Right lobe of liver (tissue), 6 donors: ENCODE results near the gene SH3GLB2. TPM values are rescaled to one million over a fixed set of nuclear protein-coding genes. Genes with fewer than 3 reads are reported as not detected.

Source experiments
- ATAC-seq, 4 donors: fragments of 200-7000 bp; cut with Tn5 transposase; one replicate each; pipeline ENCODE4 v1.9.1; 2020; ENCODE audit warnings: mild to moderate bottlenecking in 4 of 4, moderate library complexity in 4 of 4
- DNase-seq, 3 donors: peaks; one replicate each; pipeline ENCODE4 v3.0.0-alpha.2; 2020
- H3K27ac ChIP-seq, 3 donors: fragments of 200-600 bp; one replicate each; pipeline ENCODE4 v1.8.0; 2022
- H3K27me3 ChIP-seq, 2 donors: fragments of 200-600 bp; one replicate each; pipeline ENCODE4 v1.8.0; 2022
- H3K36me3 ChIP-seq, 4 donors: fragments of 200-600 bp; sonication (generic) in 1 of 4; one replicate each; pipeline versions ENCODE4 v1.5.1 to v1.8.0; 2017 to 2022; ENCODE audit warnings: control low read depth in 1 of 4
- H3K4me1 ChIP-seq, 4 donors: fragments of 200-600 bp; sonication (generic) in 1 of 4; one replicate each; pipeline versions ENCODE4 v1.5.1 to v1.8.0; 2017 to 2022; ENCODE audit warnings: control low read depth in 1 of 4
- H3K4me3 ChIP-seq, 3 donors: fragments of 200-600 bp; one replicate each; pipeline ENCODE4 v1.8.0; 2022
- H3K9me3 ChIP-seq, 4 donors: fragments of 200-600 bp; sonication (generic) in 1 of 4; one replicate each; pipeline versions ENCODE4 v1.5.1 to v1.8.0; 2017 to 2022; ENCODE audit warnings: control low read depth in 1 of 4
- POLR2A ChIP-seq: fragments of 450-650 bp; IDR thresholded peaks from one replicate; pipeline ENCODE4 v1.6.1; 2017; ENCODE audit warnings: antibody characterized with exemption, mild to moderate bottlenecking
- WGBS: methylation state at CpG from one replicate; pipeline ENCODE4 v1.1.6; 2018; ENCODE audit warnings: low coverage, low lambda C conversion rate; ENCODE audit not compliant: insufficient coverage; ENCODE audit errors: missing lambda C conversion rate; 5-methylcytosine and 5-hydroxymethylcytosine counted together
- intact Hi-C, 2 donors: fragments of 100-400 bp; cut with DNase I; formaldehyde crosslinking; loops; one replicate each; pipeline versions ENCODE4 v1.11.2 to v1.14.1; 2022
- total RNA-seq, 6 experiments: library from RNA; depleted of rRNA in 2 of 6; stranded (reverse); fragments of >200 nt in 2 of 6; fragmentation: NEBNext Ultra II Directional in 3 of 6; extraction: Animal tissue kit (Norgen Biotek cat#: 25700) in 3 of 6; gene quantifications; one replicate each; pipeline versions ENCODE4 v1.1.0 to v1.2.4, GENCODE V29; 2016 to 2023
- TF ChIP-seq, protein P1 (sequence below), 4 donors: fragments of 200-600 bp in 3 of 4; fragments of 450-650 bp in 1 of 4; IDR thresholded peaks; one replicate each; pipeline versions ENCODE4 v1.5.1 to v1.8.0; 2016 to 2022; ENCODE audit warnings: antibody characterized with exemption in 4 of 4, mild to moderate bottlenecking in 2 of 4
- donor health status: DM: no; HTN: yes; CAD: no.
- donor health status: DM: no; HTN: no; CAD: no.
- donor health status: DM: no; HTN: no; CAD: no.
- donor health status: DM: no; HTN: yes; CAD: no.
- donor health status: DM: no; HTN: yes; CAD: no.

The SH3GLB2 gene
- total RNA-seq, 6 experiments from 2014 or later, result 23.7 to 28.3 (median 24.7) TPM

DNA sequence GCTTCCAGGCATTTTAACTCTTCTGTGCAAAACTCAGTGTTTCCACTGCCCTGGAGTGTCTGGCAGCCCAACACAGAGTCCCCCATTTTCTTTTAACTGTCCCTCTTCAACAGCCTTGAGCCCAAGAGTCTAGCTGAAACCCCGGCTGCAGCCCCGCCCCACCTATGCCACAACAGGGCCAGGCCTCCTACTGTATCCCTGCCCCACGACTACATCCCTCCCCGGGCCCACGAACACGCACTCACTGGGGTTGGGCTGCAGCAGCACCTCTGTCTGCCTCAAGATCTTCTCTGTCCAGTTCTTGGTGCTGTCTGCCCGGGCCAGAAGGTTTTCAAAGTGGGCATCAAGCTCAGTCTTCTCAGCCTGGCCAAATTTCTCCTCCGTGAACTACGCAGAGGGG lies 6.1 kb downstream of the SH3GLB2 start:
- H3K4me1 ChIP-seq, result peaks cover 0 to 2% (median 0%) of the 10 kb centered on the region in 4 donors

GRCh38 chr9:129021091-129021490 lies 7.0 kb downstream of the SH3GLB2 start:
- H3K36me3 ChIP-seq, result no peaks in the 10 kb centered on the region
- TF ChIP-seq, protein P1, sequence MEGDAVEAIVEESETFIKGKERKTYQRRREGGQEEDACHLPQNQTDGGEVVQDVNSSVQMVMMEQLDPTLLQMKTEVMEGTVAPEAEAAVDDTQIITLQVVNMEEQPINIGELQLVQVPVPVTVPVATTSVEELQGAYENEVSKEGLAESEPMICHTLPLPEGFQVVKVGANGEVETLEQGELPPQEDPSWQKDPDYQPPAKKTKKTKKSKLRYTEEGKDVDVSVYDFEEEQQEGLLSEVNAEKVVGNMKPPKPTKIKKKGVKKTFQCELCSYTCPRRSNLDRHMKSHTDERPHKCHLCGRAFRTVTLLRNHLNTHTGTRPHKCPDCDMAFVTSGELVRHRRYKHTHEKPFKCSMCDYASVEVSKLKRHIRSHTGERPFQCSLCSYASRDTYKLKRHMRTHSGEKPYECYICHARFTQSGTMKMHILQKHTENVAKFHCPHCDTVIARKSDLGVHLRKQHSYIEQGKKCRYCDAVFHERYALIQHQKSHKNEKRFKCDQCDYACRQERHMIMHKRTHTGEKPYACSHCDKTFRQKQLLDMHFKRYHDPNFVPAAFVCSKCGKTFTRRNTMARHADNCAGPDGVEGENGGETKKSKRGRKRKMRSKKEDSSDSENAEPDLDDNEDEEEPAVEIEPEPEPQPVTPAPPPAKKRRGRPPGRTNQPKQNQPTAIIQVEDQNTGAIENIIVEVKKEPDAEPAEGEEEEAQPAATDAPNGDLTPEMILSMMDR (IDR thresholded peaks at IDR 0.05), result no peak
- TF ChIP-seq POLR2A, result no peak
- no peaks in the 10 kb centered on the region for H3K9me3 ChIP-seq
- intact Hi-C loops, result no loop called here
- no peaks in the 10 kb centered on the region for H3K4me1 ChIP-seq
- no peaks in the 10 kb centered on the region for H3K27me3 ChIP-seq
- DNase-seq (no peak), ATAC-seq (peak in 2 of 4 donors; percentile 15 to 26)
- no peak overlapping the region for H3K27ac ChIP-seq
- H3K4me3 ChIP-seq, result no peak overlapping the region
- WGBS, result 50% methylated on average over 3 of the region's 8 CpGs

More for the DNA sequence above, 6.1 kb downstream of the SH3GLB2 start:
- H3K36me3 ChIP-seq, result no peaks in the 10 kb centered on the region
- no peak overlapping the region for H3K4me3 ChIP-seq
- DNase-seq (no peak), ATAC-seq (no peak)
- intact Hi-C loops, result no loop called here
- H3K27ac ChIP-seq, result no peak overlapping the region
- no peak for TF ChIP-seq POLR2A
- TF ChIP-seq, protein P1 (IDR thresholded peaks at IDR 0.05), result no peak
- H3K9me3 ChIP-seq, result no peaks in the 10 kb centered on the region
- H3K27me3 ChIP-seq, result no peaks in the 10 kb centered on the region
- 97% methylated on average over 6 of the region's 9 CpGs for WGBS

- Histone ChIP-seq H3K27me3 (no peaks in the 10 kb centered on the region), H3K4me1 (no peaks in the 10 kb centered on the region), H3K4me3 (no peak overlapping the region), H3K36me3 (peaks cover 0 to 10% (median 0%) of the 10 kb centered on the region in 4 donors), H3K9me3 (no peaks in the 10 kb centered on the region), H3K27ac (no peak overlapping the region)
- WGBS, result 81% methylated on average over 3 of the region's 8 CpGs
- no peak for TF ChIP-seq POLR2A
- TF ChIP-seq, protein P1 (IDR thresholded peaks at IDR 0.05), result no peak
- DNase-seq (no peak), ATAC-seq (no peak)
- intact Hi-C loops, result no loop called here
Observed at GRCh38 chr9:129014608-129015007, 13.5 kb downstream of the SH3GLB2 start.

GRCh38 chr9:129014124-129014523 lies 14.0 kb downstream of the SH3GLB2 start:
- TF ChIP-seq POLR2A, result no peak
- TF ChIP-seq, protein P1 (IDR thresholded peaks at IDR 0.05), result no peak
- Histone ChIP-seq H3K36me3 (peaks cover 0 to 10% (median 0%) of the 10 kb centered on the region in 4 donors), H3K27ac (no peak overlapping the region), H3K4me1 (no peaks in the 10 kb centered on the region), H3K9me3 (no peaks in the 10 kb centered on the region), H3K4me3 (no peak overlapping the region), H3K27me3 (no peaks in the 10 kb centered on the region)
- 100% methylated on average over 4 of the region's 11 CpGs for WGBS
- ATAC-seq (no peak), DNase-seq (no peak)
- intact Hi-C loops, result no loop called here

- Histone ChIP-seq H3K4me3 (no peak overlapping the region), H3K27me3 (no peaks in the 10 kb centered on the region), H3K9me3 (no peaks in the 10 kb centered on the region), H3K4me1 (no peaks in the 10 kb centered on the region), H3K27ac (no peak overlapping the region), H3K36me3 (peaks cover 0 to 10% (median 0%) of the 10 kb centered on the region in 4 donors)
- intact Hi-C loops, result no loop called here
- TF ChIP-seq, protein P1 (IDR thresholded peaks at IDR 0.05), result no peak
- no peak for TF ChIP-seq POLR2A
- no CpG with 5 or more reads among the region's 11 CpGs for WGBS
- DNase-seq, result peak in 1 of 3 donors; percentile 53
- peak in 2 of 4 donors; percentile 6 to 50 for ATAC-seq
Observed at GRCh38 chr9:129013674-129014073, 14.5 kb downstream of the SH3GLB2 start.
